Measurements from ENCODE around the gene RUVBL1. TPM values are rescaled to one million over a fixed set of nuclear protein-coding genes. Genes with fewer than 3 reads are reported as not detected.

The RUVBL1 gene
- total RNA-seq, 2 donors from 2014 or later = 81.2 to 91.1 TPM

DNA sequence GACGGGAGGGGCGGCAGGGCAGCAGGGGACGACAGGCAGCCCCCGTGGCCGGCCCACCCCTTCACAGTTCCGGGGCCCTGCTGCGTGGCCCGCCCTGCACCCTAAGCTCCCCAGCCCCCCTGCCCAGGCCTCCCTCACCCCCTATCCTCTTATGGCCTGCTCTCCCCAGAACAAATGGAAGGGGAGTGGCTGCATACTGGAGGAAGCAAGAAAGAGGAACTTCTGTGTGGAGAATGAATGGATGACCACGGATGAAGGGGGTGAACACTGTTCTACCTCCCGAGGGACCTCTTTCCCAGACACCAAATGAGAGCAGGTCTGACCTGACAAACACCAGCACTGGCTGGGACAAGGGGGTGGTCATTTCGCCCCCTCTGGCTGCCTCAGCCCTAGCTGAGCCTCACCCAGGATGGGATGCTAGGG, 46.4 kb downstream of the RUVBL1 start:
- Histone ChIP-seq H3K9me3 (ENCODE audit: control insufficient read depth, low read length) (no peaks in the 10 kb centered on the region), H3K4me3 (ENCODE audit: low read length) (no peak overlapping the region), H3K27ac (ENCODE audit: low read depth, low read length) (no peak overlapping the region), H3K36me3 (ENCODE audit: control insufficient read depth, insufficient read depth, low read length) (peaks cover 31% of the 10 kb centered on the region), H3K9ac (ENCODE audit: extremely low read depth, low read length, poor library complexity, severe bottlenecking) (no peak overlapping the region), H3K27me3 (ENCODE audit: control insufficient read depth, insufficient read depth, low read length, poor library complexity, severe bottlenecking) (no peaks in the 10 kb centered on the region), H3K4me1 (ENCODE audit: control insufficient read depth, insufficient read depth, low read length) (peaks cover 3% of the 10 kb centered on the region)
- DNase-seq = no peak
- no peak overlapping the region for H3K4me3 Mint-ChIP-seq
- peaks cover 5% of the 10 kb centered on the region for H3K4me1 Mint-ChIP-seq
- peaks cover 14% of the 10 kb centered on the region for H3K27me3 Mint-ChIP-seq (ENCODE audit: insufficient read depth)
- H3K36me3 Mint-ChIP-seq (ENCODE audit: low read depth) = peaks cover 38% of the 10 kb centered on the region
- H3K9me3 Mint-ChIP-seq = no peaks in the 10 kb centered on the region
- WGBS, 2 experiments (ENCODE audit: insufficient coverage in 1 of 2, insufficient read length in 1 of 2) = 33 to 67% methylated on average over 3 to 11 of the region's 11 CpGs
- no peak overlapping the region for H3K27ac Mint-ChIP-seq
- TF ChIP-seq CTCF (conservative IDR thresholded peaks at IDR 0.05) = no peak

DNA sequence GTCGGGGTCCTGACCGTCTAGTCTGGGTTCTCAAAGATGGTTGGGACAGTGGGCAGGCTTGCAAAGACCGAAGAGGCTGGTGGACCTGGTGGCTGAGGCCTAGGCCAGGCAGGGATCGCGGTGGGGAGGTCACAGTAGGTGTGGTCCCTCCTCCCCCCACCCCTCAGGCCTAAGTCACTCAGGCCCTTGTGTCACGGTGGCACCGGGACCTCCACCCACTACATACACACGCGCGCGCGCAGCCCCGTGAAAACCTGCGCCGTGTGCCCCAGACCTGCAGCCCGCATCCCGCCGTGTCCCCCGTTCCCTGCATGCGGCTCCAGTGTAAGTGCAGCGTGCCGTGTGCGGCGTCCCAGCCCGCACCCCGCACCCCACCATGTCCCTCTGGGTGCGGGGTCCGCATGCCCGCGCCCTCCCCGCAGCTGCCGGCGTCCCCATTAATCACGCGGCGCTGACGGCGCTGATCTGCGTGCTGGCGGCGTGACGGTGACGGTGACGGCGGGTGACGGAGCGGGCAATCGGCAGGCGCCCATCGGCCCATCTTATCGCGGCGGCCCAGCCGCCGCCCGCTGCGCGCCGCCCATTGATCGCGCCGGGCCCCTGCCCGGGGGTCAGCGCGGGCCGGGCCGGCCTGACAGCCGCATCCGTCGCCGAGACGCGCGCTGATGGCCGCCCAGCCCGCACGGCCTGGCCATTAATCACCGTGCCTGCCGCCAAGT, 47.0 kb downstream of the RUVBL1 start:
- Histone ChIP-seq H3K27ac (ENCODE audit: low read depth, low read length) (no peak overlapping the region), H3K36me3 (ENCODE audit: control insufficient read depth, insufficient read depth, low read length) (peaks cover 31% of the 10 kb centered on the region), H3K9ac (ENCODE audit: extremely low read depth, low read length, poor library complexity, severe bottlenecking) (no peak overlapping the region), H3K9me3 (ENCODE audit: control insufficient read depth, low read length) (no peaks in the 10 kb centered on the region), H3K4me3 (ENCODE audit: low read length) (peak overlapping the region; percentile 79), H3K27me3 (ENCODE audit: control insufficient read depth, insufficient read depth, low read length, poor library complexity, severe bottlenecking) (no peaks in the 10 kb centered on the region), H3K4me1 (ENCODE audit: control insufficient read depth, insufficient read depth, low read length) (peaks cover 3% of the 10 kb centered on the region)
- no peaks in the 10 kb centered on the region for H3K9me3 Mint-ChIP-seq
- H3K4me1 Mint-ChIP-seq = peaks cover 5% of the 10 kb centered on the region
- 17 to 27% methylated on average over 24 to 79 of the region's 79 CpGs for whole genome bisulfite sequencing, 2 experiments (ENCODE audit: insufficient coverage in 1 of 2, insufficient read length in 1 of 2)
- peak overlapping the region; percentile 58 for H3K4me3 Mint-ChIP-seq
- H3K36me3 Mint-ChIP-seq (ENCODE audit: low read depth) = peaks cover 35% of the 10 kb centered on the region
- peaks cover 14% of the 10 kb centered on the region for H3K27me3 Mint-ChIP-seq (ENCODE audit: insufficient read depth)
- no peak for TF ChIP-seq CTCF (conservative IDR thresholded peaks at IDR 0.05)
- H3K27ac Mint-ChIP-seq = no peak overlapping the region
- DNase-seq = no peak

DNA sequence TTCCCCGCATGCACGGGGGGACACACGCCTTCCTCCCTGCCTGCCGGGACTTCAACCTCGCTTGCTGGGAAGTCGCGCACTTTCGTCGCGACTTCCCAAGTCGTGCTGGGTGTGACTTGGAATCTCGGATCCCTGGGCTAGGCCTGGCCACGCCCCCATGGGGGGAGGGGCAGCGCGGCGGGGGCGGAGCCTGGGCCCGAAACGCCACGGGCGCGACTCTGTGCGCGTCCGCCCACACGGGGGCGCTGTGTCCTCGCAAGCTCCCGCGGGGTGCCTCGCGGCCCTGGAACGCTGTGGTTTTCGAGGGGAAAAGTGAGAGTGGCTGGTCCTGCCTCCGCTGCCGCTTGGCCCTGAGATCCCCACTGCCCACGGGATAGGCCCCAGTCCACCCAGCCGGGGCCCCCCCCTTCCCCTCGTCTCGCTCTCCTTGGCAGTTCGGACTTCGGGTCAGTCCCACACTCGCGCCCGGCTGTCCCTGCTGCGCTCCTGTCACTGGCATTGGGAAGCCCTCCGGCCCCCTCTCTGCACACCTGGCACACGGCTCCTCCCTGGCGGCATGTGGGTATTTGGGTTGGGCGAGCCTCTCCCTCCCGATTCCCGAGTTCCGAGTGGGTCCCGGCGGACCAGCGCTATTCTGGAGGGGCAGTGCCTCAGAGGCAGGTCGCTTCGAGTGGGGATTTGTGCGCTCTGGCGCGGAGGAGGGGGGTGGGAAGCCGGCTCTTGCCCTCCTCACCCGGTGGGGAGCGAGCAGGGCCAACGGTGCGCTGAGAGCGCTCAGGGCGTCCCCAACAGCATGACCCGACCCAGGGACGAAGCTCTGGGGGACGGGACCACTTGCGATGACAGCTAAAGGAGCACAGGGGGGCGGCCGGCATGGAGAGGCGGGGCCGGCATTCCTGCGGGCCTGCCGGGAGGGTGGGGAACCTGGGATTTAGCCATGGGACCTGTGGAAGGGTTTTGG, 47.8 kb downstream of the RUVBL1 start:
- H3K4me1 ChIP-seq (ENCODE audit: control insufficient read depth, insufficient read depth, low read length) = peaks cover 3% of the 10 kb centered on the region
- Mint-ChIP-seq H3K9me3 (no peaks in the 10 kb centered on the region), H3K36me3 (ENCODE audit: low read depth) (peaks cover 27% of the 10 kb centered on the region), H3K4me1 (peaks cover 5% of the 10 kb centered on the region), H3K4me3 (peak overlapping the region; percentile 58), H3K27me3 (ENCODE audit: insufficient read depth) (peaks cover 14% of the 10 kb centered on the region), H3K27ac (peak overlapping the region; percentile 70)
- WGBS, 2 experiments (ENCODE audit: insufficient coverage in 1 of 2, insufficient read length in 1 of 2) = 4 to 5% methylated on average over 34 to 78 of the region's 78 CpGs
- no peak overlapping the region for H3K27ac ChIP-seq (ENCODE audit: low read depth, low read length)
- peak overlapping the region; percentile 79 for H3K4me3 ChIP-seq (ENCODE audit: low read length)
- peaks cover 31% of the 10 kb centered on the region for H3K36me3 ChIP-seq (ENCODE audit: control insufficient read depth, insufficient read depth, low read length)
- H3K9me3 ChIP-seq (ENCODE audit: control insufficient read depth, low read length) = no peaks in the 10 kb centered on the region
- H3K27me3 ChIP-seq (ENCODE audit: control insufficient read depth, insufficient read depth, low read length, poor library complexity, severe bottlenecking) = no peaks in the 10 kb centered on the region
- H3K9ac ChIP-seq (ENCODE audit: extremely low read depth, low read length, poor library complexity, severe bottlenecking) = peak overlapping the region; percentile 28
- peak; percentile 98 for TF ChIP-seq CTCF (conservative IDR thresholded peaks at IDR 0.05)
- DNase-seq = peak; percentile 98

Data from endodermal cell (in vitro differentiated cells).